Mesothelial cell of epicardium (in vitro differentiated cells): Measurements from ENCODE around the gene VEPH1. TPM values are rescaled to one million over a fixed set of nuclear protein-coding genes. Genes with fewer than 3 reads are reported as not detected.

Source experiments
- DNase-seq, 2 experiments: peaks; one replicate each; pipeline ENCODE4 v3.0.0; 2021; ENCODE audit warnings: low spot score in 2 of 2; ENCODE audit not compliant: unreplicated experiment in 2 of 2
- H3K27ac Mint-ChIP-seq: 2 replicates; pipeline ENCODE4 v1.8.0; 2021; ENCODE audit warnings: mixed read lengths
- H3K27me3 Mint-ChIP-seq: 2 replicates; pipeline ENCODE4 v1.8.0; 2021; ENCODE audit warnings: low read depth, mixed read lengths
- H3K36me3 Mint-ChIP-seq: 2 replicates; pipeline ENCODE4 v1.8.0; 2021; ENCODE audit warnings: mixed read lengths
- H3K4me1 Mint-ChIP-seq: 2 replicates; pipeline ENCODE4 v1.8.0; 2021; ENCODE audit warnings: mixed read lengths
- H3K4me3 Mint-ChIP-seq: 2 replicates; pipeline ENCODE4 v1.8.0; 2021; ENCODE audit warnings: mild to moderate bottlenecking, moderate library complexity, mixed read lengths
- H3K9me3 Mint-ChIP-seq: 2 replicates; pipeline ENCODE4 v1.8.0; 2021; ENCODE audit warnings: mixed read lengths
- CTCF ChIP-seq: fragments of 200-600 bp; sonication (generic); IDR thresholded peaks from one replicate; pipeline ENCODE4 v1.5.0; 2021; ENCODE audit warnings: antibody characterized with exemption; ENCODE audit not compliant: unreplicated experiment
- total RNA-seq: library from RNA; stranded (reverse); gene quantifications from 3 replicates; pipeline ENCODE4 v1.2.1, GENCODE V29; 2021

Gene VEPH1
- total RNA-seq, 1 donor from 2014 or later, result 10.2 TPM

DNA sequence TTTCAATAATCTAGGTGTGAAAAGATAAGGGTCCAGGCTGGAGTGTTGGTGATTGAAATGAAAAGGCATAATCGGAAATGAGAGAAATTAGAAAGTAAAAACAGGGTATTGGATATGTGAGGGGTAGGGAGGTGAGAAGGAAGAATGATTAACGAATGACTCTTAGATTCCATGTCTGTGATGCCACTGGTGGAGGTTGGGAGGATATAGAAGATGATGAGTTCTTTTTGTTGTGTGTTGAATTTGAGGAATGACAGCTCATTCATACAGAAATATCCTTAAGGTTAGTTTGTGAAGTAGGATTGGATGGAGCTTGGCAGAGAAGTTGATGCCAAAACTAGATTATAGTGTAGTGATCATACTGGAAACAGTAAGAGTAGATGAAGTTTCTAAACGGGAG lies 271.1 kb downstream of the VEPH1 start:
- Mint-ChIP-seq H3K36me3 (no peaks in the 10 kb centered on the region), H3K4me3 (no peak overlapping the region), H3K27me3 (peaks cover 2% of the 10 kb centered on the region), H3K4me1 (peaks cover 2% of the 10 kb centered on the region), H3K27ac (no peak overlapping the region), H3K9me3 (peaks cover 7% of the 10 kb centered on the region)
- no peak for TF ChIP-seq CTCF
- no peak for DNase-seq

DNA sequence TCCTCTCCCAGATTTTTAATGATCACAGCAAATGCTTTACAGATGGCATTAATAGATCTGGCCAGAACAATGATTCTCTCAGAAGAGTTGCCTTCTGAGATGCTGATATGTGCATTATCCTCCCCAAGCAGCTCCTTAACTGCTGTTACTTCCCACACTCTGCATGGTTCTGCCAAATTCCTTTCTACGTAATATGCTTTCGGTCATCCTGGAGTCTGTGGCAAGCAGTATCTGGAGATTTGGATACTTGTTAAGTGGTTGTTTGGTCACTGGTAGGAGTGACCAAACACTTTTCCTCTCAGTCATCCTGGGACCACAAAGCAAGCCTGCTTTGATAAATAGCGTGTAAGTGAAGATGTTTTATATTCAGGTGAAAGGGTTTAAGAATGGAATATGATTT lies 272.1 kb downstream of the VEPH1 start:
- no peak for DNase-seq
- Mint-ChIP-seq H3K27me3 (peaks cover 2% of the 10 kb centered on the region), H3K4me1 (peaks cover 4% of the 10 kb centered on the region), H3K4me3 (no peak overlapping the region), H3K27ac (no peak overlapping the region), H3K36me3 (no peaks in the 10 kb centered on the region), H3K9me3 (peaks cover 7% of the 10 kb centered on the region)
- TF ChIP-seq CTCF, result no peak

DNA sequence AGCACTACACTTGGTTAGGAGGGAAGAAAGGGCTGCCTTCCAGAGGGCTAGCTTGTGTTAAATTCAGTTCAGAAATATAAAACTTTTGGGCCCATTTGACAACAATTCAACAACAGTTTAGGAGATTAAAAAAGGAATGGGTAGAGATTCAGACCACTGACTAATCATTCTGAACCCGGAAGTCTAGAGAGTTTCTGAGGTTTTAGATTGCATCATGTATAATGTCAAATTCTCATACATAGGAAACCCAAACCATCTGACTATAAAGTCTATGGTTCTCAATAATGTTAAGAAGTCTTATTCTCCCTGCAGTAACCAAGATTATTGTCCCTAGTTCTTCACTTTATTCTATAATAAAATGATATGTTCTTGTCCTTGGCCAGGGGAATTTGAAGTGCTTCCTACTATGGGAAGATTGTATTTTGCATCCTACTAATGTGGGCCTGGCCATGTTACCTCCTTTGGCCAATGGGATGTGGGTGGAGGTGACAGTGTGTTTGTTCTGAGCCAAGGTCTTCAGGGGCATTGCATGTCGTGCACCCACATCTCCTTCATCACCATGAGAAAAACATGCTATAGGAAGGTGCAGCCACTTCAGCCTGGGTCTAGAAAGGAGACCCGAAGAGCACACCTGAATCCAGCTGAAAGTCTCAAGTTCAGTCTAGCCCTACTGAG lies 276.9 kb downstream of the VEPH1 start:
- no peak overlapping the region for H3K4me3 Mint-ChIP-seq
- H3K4me1 Mint-ChIP-seq, result peaks cover 4% of the 10 kb centered on the region
- TF ChIP-seq CTCF, result no peak
- H3K27ac Mint-ChIP-seq, result no peak overlapping the region
- DNase-seq, result no peak
- peaks cover 2% of the 10 kb centered on the region for H3K27me3 Mint-ChIP-seq
- H3K9me3 Mint-ChIP-seq, result peaks cover 7% of the 10 kb centered on the region
- H3K36me3 Mint-ChIP-seq, result no peaks in the 10 kb centered on the region

DNA sequence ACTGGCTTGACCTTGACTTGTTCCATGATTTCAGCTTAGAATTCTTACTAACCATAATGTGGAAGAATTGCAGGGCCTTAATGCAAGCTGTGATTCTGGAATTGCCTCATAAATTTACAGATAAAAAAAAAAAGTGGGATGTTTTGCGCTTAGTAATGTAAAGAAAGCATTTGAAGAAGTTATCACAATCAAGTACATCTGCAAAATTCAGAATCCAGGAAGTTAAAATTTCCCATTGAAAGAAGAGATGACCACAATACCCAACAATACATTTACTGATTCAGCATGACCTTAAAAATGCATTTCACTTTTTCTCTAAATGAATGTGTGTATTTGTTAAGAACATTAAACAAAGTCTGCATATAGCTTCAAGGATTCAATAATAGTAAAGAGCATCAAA lies 278.2 kb downstream of the VEPH1 start:
- H3K27me3 Mint-ChIP-seq, result peaks cover 2% of the 10 kb centered on the region
- no peak for DNase-seq
- no peak overlapping the region for H3K27ac Mint-ChIP-seq
- peaks cover 8% of the 10 kb centered on the region for H3K4me1 Mint-ChIP-seq
- H3K9me3 Mint-ChIP-seq, result peaks cover 7% of the 10 kb centered on the region
- no peak overlapping the region for H3K4me3 Mint-ChIP-seq
- TF ChIP-seq CTCF, result no peak
- H3K36me3 Mint-ChIP-seq, result no peaks in the 10 kb centered on the region

DNA sequence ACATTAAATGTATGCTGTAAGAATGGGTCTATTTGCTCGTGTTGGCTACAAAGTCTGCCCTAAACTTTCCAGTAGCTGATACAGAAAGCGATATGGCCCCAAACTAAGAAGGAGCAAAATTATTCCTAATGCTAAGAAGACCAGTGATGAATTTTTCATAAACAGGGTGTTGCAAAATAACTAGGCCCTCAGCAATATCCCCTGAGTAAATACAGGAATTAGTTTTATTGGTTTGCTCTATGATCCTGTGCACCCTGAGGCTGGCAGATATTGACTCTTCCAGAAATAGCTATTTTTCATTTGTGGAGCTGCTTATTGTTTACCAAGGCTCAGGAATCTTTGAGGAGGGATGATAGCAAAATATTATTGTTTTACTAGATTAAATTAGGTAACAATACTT lies 282.3 kb downstream of the VEPH1 start:
- TF ChIP-seq CTCF, result no peak
- Mint-ChIP-seq H3K27me3 (no peaks in the 10 kb centered on the region), H3K4me3 (no peak overlapping the region), H3K9me3 (no peaks in the 10 kb centered on the region), H3K36me3 (no peaks in the 10 kb centered on the region), H3K27ac (no peak overlapping the region), H3K4me1 (peaks cover 8% of the 10 kb centered on the region)
- no peak for DNase-seq

DNA sequence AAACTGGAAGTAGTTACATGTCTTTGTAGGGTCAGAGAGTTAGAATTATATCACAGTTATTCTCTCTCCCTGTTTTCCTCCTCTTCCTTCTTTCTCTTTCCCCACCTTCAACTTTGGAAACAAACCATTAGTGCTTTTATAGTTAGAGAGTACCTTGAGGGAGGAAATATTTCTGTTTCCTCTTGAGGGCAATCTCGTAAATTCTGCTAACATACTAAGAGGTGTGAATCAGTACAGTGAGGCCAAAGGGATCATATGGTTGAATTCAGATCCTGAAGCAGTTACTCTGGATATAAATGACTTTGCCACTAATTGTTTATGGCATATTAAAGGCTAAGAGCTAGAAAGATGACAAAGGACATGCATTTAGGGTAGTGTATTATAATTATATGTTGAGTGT lies 283.0 kb downstream of the VEPH1 start:
- Mint-ChIP-seq H3K27me3 (no peaks in the 10 kb centered on the region), H3K9me3 (no peaks in the 10 kb centered on the region), H3K4me3 (no peak overlapping the region), H3K36me3 (no peaks in the 10 kb centered on the region), H3K4me1 (peaks cover 8% of the 10 kb centered on the region), H3K27ac (no peak overlapping the region)
- DNase-seq, result no peak
- no peak for TF ChIP-seq CTCF
